Mammary epithelial cell (primary cell): ENCODE results near the gene FOXR2.

ENCODE experiments used
- EZH2 ChIP-seq: IDR thresholded peaks from 2 replicates; pipeline ENCODE4 v1.6.1; 2012; ENCODE audit warnings: low read length, inconsistent platforms, borderline replicate concordance
- TF ChIP-seq, protein P1 (sequence below), 2 donors: IDR thresholded peaks in 1 of 2; conservative IDR thresholded peaks in 1 of 2; 2 replicates each; pipeline ENCODE4 v1.5.1; 2011 to 2012; ENCODE audit warnings: inconsistent platforms in 2 of 2, low read length in 2 of 2, mild to moderate bottlenecking in 2 of 2, control low read depth in 1 of 2, low read depth in 1 of 2; ENCODE audit not compliant: insufficient read depth in 1 of 2; ENCODE audit errors: extremely low read depth in 1 of 2

DNA sequence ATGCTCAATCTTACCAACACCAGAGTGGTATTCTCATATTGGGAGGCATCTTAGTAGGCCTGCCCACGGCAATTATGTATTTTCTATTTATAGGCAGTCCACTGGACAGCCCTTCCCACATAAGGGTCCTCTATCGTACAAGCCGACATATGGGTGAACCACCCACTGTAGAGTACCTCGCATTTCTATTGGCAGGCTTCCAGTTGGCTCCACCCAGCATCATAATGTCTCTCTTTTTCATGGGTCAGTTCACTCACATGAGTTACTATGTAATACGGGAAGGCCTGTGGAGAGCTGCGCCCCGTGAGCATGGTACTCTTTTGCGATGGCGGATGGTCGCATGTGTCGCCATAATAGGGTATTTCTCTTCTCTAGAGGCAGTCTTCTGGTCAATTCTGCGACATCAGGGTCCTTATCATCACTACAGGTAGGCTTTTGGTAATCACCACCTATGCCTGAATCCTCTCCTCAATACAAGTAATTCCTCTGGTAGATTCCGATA, 29.4 kb upstream of the FOXR2 start:
- TF ChIP-seq, protein P1, sequence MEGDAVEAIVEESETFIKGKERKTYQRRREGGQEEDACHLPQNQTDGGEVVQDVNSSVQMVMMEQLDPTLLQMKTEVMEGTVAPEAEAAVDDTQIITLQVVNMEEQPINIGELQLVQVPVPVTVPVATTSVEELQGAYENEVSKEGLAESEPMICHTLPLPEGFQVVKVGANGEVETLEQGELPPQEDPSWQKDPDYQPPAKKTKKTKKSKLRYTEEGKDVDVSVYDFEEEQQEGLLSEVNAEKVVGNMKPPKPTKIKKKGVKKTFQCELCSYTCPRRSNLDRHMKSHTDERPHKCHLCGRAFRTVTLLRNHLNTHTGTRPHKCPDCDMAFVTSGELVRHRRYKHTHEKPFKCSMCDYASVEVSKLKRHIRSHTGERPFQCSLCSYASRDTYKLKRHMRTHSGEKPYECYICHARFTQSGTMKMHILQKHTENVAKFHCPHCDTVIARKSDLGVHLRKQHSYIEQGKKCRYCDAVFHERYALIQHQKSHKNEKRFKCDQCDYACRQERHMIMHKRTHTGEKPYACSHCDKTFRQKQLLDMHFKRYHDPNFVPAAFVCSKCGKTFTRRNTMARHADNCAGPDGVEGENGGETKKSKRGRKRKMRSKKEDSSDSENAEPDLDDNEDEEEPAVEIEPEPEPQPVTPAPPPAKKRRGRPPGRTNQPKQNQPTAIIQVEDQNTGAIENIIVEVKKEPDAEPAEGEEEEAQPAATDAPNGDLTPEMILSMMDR (conservative IDR thresholded peaks at IDR 0.05 in 1 of 2, IDR thresholded peaks at IDR 0.05 in 1 of 2; ENCODE audit: extremely low read depth in 1 of 2, insufficient read depth in 1 of 2, low read depth in 1 of 2, low read length in 2 of 2), result no peak
- TF ChIP-seq EZH2, result no peak
